GM19455 (cell line): Measurements from ENCODE around the gene PLIN3.
"Not testable (repeated sequence)": the region's sequence is repeated elsewhere in the genome, so short reads cannot be mapped to it uniquely, and the experiment has no call there.

Experiments used
- ATAC-seq: cut with Tn5 transposase; IDR thresholded peaks from one replicate; pipeline ENCODE4 v1.9.1; 2021; ENCODE audit not compliant: unreplicated experiment

The PLIN3 gene

DNA sequence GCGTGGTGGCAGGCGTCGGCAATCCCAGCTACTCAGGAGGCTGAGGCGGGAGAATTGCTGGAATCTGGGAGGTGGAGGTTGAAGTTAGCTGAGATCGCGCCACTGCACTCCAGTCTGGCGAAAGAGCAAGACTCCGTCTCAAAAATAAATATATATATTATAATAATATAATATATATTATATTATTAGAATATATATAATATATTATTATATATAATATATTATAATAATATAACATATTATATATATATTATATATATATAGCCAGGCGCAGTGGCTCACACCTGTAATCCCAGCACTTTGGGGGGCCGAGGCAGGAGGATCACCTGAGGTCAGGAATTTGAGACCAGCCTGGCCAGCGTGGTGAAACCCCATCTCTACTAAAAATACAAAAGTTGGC is 25.5 kb upstream of the PLIN3 start:
- not testable (repeated sequence) for ATAC-seq

DNA sequence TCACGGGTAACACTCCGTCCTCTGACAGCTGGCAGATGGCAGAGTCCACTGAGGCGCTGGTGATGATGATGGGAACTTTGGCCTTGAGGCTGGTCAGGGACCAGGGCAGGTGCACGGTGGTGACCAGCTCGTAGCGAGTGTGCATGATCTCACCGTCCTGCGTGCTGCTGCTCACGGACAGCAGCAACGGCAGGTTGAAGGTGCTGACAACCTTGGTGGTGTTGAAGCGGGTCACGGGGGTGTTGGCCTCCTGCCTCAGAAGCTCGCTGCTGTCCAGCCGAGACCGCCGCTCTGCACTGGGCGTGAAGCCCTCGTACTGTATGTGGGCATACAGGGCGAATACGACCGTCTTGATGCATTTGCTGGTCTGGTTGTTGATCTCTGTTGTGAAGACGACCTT is 23.6 kb upstream of the PLIN3 start:
- no peak for ATAC-seq

DNA sequence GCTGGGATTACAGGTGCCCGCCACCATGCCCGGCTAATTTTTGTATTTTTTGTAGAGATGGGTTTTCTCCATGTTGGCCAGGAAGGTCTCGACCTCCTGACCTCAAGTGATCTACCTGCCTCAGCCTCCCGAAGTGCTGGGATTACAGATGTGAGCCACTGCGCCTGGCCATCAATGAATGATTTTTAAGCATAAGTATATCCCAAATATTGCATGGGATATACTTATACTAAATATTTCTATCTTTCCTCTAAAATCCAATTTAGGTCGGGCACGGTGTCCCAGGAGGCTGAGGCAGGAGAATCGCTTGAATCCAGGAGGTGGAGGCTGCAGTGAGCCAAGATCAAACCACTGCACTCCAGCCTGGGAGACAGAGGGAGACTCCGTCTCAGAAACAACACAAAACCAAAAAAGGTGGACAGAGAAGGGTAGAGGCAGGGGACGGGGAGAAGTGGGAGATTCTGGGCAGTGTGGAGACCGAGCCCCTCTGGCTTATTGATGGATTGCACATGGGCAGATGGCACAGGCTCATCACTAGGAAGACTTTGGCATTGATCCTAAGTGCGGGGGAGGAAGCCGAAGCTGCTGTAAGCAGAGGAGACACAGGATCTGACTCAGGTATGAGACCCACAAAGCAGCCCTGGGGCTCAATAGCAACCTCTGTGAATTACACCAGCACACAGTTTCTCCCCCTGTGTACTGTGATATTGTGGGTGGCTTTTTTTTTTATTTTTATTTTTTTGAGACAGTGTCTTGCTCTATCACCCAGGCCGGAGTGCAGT is 21.8 kb upstream of the PLIN3 start:
- ATAC-seq, result no peak

DNA sequence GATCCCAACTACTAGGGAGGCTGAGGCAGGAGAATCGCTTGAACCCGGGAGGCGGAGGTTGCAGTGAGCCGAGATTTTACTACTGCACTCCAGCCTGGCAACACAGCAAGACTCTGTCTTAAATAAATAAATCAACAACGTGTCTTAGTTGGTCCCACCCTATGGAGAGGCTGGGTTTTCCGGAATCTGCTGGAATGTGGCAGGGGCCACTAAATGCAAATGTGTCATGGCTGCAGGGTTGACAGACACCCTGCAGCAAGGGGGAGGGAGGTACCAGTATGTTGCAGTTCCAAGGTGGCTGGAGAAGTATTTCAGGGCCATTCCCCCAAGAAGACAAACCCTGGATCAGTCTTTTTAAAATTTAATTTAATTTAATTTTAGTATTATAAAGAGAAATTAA is 20.3 kb upstream of the PLIN3 start:
- not testable (repeated sequence) for ATAC-seq

DNA sequence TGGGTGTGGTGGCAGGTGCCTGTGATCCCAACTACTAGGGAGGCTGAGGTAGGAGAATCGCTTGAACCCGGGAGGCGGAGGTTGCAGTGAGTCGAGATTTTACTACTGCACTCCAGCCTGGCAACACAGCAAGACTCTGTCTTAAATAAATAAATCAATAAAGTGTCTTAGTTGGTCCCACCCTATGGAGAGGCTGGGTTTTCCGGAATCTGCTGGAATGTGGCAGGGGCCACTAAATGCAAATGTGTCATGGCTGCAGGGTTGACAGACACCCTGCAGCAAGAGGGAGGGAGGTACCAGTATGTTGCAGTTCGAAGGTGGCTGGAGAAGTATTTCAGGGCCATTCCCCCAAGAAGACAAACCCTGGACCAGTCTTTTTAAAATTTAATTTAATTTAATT is 17.5 kb upstream of the PLIN3 start:
- not testable (repeated sequence) for ATAC-seq

DNA sequence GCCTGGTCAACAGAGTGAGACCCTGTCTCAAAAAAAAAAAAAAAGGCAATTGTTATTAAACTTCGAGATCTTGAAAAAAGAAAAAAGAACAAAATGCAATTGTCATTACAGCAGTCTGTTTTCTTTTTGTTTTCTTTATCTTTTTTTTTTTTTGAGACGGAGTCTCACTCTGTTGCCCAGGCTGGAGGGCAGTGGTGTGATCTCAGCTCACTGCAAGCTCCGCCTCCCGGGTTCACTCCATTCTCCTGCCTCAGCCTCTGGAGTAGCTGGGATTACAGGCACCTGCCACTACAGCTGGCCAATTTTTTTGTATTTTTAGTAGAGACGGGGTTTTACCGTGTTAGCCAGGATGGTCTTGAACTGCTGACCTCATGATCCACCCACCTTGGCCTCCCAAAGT is 15.4 kb upstream of the PLIN3 start:
- ATAC-seq, result not testable (repeated sequence)

DNA sequence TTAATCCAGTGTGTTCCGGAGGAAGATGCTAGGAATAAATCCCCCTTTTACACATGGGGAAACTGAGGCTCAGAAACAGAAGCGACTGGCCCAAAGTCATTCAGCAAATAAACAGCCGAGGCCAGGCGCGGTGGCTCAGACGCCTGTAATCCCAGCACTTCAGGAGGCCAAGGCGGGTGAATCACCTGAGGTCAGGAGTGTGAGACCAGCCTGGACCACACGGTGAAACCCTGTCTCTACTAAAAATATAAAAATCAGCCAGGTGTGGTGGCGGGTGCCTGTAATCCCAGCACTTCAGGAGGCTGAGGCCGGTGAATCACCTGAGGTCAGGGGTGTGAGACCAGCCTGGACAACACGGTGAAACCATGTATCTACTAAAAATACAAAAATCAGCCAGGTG is 11.6 kb upstream of the PLIN3 start:
- no peak for ATAC-seq

DNA sequence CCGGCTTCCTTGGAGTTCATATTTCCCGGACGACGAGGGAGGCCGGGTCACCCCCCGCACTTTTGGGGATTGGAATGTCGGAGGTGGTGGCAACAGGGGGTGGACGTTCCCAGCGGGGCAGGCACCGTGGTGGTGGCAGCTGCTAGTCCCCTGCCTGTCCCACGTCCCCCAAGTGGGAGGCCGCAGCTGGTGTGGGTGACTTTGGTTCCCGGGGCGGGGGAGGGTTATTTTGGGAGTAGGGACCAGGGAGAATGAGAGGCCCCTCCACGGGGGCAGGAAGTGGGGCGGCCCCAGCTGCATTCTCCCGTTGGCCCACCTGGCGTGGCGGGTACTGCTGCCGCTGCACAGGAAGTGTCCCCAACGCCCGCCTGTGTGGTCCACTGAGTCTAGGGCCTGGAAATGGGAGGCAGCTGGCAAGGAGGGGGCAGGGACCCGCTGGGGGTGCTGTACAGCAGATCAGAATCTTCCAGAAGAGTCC is 11.1 kb upstream of the PLIN3 start:
- no peak for ATAC-seq

DNA sequence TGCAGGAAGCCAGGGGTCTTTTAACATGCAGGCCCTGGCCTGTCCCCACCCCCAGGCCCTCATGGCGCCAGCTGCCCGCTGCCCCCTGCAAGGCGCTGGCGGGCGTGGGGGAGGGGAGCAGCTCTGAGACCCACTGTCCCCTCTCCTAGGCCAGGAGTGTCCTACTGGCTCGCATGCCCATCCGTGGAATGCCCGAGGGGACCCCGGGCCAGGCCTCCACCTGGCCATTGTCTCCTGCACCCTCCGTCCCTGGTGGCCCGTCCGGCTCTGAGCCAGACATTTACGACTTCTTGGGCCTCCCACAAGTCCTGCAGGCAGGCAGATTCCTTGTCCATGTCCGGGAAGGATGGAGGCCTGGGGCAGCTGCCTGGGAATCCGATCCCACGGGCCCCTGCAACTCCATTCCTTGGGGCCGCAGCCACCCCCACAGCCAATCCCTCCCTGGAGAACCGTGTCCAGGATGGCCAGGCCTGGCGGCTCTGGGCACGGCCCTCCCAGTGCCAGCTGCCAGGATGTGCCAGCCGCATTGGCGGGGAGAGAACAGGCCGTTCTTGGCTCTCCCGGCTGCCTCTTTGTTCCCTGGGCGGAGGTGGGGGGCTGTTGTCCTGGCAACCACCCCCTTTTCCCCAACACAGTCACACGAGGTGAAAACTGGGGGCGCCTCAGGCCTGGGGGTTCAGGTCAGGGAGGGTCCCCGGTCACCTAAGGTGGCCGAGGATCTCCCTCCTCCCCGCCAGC is 10.5 kb upstream of the PLIN3 start:
- no peak for ATAC-seq

DNA sequence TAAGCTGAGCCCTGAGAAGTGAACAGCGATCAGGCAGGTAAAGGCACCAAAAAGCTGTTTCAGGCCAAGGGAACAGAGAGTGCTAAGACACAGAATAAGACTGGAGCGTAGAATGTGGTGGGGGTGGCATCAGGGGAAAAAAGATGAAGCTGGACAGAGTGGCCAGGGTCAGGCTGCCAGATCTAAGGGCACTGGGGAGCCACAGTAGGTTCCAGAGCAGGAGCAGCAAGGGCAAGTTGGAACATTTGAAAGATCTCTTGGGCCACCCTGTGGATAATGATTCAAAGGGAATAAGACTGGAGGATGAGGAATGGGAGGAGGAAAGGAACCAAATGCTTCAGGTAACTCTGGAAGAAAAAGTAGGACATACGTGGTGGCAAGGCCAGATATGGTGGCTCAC is 6.5 kb upstream of the PLIN3 start:
- ATAC-seq, result no peak

DNA sequence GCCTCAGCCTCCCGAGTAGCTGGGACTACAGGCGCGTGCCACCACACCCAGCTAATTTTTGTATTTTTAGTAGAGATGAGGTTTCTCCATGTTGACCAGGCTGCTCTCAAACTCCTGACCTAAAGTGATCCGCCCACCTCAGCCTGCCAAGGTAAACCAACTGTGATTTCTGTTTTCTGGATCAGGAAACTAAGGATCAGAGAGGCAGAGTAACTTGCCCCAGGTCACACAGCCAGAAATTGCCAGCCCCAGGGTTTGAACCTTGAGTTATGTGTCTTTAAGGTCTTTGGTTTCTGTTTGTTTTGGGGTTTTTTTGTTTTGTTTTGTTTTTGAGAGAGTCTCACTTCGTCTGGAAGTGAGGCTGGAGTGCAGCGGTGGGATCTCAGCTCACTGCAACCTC is 4.2 kb upstream of the PLIN3 start:
- no peak for ATAC-seq

DNA sequence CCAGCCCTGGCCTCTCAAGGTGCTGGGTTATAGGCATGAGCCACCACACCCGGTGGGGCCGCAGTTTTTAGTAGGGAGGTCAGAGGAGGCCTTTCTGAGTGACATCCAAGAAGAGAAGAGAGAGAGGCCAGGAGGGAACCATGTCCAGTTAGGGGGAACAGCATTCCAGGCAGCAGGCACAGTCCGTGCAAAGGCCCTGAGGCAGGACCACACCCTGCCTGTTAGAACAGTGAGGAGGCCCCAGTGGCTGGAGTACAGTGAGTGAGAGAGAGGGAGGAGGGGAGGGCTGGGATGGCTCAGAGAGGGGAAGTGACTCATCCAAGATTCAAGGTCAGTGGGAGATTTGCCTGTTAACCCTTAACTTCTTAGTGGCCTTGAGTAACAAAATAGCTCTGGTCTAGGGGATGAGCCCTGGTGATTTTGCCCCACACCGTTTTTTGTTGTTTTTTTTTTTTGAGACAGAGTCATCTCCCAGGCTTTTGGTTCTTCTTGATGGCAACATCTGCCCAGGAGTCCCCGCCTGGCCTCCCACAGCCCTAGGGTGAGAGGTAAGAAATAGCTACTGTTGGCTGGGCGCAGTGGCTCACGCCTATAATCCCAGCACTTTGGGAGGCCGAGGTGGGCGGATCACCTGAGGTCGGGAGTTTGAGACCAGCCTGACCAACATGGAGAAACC is 2.7 kb upstream of the PLIN3 start:
- no peak for ATAC-seq

DNA sequence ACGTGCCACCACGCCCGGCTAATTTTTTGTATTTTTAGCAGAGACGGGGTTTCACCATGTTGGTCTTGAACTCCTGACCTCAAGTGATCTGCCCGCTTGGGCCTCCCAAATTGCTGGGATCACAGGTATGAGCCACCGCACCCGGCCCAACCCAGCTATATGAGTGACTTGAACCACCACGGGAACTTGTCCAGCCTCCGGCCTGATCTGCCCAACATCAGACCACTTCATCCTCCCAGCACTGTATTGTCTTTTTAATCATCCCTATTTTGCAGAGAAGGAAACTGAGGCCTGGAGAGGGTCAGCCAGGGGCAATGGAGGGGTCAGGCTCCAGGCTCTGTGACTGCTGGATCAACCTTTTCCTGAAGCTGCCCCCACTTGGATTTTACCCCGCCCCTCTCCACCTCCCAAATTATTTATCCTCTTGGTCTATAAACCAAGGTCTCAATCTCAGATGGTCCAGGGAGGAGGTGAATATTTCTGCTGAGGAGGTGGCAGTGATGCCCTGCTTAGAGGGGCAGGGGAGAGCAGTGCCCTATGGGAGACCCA is 893 bp upstream of the PLIN3 start:
- ATAC-seq, result no peak

DNA sequence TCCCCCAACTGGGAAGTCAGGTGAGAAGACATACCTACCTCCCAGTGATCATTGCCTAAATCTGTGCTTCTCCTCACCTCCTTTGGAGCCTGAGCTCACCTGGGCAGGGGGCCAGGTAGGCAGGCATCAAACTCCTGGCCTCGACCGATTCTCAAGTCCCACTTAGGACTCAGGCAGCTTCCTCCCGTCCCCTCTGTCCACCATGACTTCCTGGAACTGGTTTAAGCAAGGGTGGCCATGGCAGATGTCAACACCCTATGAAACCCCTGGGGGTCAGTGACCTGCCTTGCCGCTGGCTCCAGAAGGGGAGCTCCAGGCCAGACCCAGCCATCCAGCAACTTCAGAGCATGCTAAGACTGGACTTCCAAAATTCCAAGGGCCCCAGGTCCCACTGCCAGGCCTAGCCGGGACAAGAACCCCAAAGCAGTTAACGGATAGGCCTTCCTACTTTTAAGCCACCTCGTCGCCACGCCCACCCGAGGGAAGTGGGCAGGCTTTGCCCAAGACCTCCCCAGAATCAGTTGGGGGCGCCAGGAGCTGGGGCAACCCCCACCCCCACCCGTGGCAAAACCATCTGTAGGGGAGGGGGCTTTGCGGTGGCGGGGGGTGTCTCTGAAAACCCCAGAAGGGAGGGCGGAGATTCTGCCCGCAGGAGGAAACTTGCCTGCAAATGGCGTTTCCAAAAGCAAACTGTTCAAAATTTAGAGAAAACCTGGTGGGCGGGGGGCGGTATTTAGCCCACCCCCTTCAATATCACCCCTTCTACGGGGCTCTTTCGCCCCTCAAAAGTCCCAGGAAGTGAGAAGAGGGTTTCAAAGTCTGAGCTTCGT is 657 bp downstream of the PLIN3 start:
- ATAC-seq, result no peak

DNA sequence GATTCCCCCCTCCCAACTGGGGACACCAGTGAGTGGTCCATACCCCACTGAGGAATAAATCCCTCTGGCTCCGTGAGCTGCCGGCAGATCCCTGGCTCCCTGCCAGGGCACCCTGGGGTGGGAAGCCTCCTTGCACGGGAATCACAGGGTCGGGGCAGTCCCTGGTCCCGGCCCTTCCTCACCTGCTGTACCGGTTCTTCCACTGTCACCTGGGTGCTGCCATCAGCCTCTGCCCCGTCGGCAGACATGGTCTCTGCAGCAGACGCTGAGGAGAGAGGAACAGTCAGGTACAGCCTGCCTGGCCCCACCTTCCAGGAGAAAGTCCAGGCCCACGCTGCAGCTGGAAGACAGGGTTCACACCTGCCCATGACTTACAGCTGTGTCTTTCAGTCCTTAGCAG is 6.3 kb downstream of the PLIN3 start:
- ATAC-seq, result no peak

DNA sequence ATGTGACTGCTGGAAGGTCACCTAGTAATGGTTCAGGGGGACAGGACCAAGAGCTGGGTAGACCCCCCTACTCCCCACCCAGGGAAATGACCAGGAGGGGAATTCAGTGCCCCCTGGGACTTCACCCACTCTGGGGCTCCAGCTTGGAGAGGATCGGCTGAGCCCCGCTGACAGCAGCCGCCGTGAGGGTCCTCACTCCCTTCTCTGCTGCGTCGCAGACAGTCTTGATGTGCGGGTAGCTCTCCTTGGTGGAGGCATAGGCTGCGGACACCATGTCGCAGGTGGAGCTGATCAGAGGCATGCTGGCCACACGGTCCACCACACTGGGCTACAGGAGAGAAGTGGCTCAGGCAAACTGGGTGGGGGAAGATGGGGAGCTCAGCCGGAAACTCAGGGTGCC is 7.8 kb downstream of the PLIN3 start:
- ATAC-seq, result no peak

DNA sequence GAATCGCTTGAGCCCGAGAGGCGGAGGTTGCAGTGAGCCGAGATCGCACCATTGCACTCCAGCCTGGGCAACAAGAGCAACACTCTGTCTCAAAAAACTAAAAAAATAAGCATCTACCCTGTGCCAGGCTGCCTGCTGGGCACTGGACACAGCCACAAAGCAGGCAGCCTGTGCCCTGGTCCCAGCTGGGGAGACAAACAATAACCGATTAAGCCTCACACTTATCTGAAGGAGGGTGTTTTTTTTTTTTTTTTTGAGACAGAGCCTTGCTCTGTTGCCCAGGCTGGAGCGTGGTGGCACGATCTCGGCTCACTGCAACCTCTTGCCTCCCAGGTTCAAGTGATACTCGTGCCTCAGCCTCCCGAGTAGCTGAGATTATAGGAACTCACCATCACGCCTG is 11.0 kb downstream of the PLIN3 start:
- ATAC-seq, result not testable (repeated sequence)

DNA sequence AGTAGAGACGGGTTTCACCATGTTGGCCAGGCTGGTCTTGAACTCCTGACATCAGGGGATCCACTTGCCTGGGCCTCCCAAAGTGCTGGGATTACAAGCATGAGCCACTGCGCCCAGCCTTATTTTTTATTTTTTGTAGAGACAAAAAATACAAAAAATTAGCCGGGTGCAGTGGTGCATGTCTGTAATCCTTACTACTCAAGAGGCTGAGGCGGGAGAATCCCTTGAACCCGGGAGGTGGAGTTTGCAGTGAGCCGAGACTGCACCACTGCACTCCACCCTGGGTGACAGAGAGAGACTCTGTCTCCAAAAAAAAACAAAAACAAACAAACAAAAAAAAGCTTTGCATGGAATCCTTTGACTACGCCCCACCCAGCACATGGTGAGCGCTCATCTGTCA is 14.0 kb downstream of the PLIN3 start:
- not testable (repeated sequence) for ATAC-seq

DNA sequence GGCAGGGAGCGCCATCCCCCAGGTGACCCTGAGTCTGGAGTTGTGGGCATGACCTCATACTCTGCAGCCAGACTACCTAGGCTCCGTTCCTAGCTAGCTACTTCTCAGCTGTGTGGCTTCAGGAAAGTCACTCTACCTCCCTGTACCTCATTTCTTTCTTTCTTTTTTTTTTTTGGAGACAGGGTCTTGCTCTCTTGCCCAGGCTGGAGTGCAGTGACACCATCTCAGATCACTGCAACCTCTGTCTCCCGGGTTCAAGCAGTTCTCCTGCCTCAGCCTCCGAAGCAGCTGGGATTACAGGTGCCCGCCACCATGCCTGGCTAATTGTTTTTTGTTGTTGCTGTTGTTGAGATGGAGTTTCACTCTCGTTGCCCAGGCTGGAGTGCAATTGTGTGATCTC is 15.0 kb downstream of the PLIN3 start:
- no peak for ATAC-seq

DNA sequence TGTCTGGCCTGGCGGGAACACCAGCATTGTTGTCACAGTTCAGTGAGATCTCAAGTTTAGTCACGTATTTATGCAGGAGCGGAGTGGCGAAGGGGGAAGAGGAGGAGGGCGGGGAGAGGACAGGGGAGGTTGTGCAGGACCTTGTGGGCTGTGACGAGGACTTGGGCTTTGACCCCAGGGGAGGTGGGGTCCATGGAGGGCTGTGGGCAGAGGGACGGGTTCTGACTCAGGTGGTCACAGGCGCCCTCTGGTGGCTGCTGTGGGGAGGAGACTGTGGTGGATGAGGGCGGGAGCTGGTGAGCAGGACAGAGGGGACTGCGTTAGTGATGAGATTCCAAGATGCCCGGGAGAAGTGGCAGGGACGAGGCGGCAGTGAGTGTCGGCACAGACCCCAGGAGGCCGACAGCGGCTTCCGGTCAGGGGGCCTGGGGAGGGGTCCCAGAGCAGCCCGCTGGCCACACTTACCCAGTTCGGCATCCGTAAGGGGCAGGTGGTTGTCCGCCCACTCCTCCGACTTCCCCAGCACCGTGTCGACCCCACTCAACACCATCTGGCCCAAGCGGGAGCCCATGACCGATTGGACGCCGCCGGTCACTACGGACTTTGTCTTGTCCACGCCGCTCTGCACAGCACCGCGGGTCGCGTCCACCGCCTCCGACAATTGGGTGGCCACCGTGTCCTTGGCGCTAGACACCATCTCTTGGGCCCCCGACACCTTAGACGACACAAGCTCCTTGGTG is 15.7 kb downstream of the PLIN3 start:
- ATAC-seq, result no peak
